GDM1 (cell line): Measurements from ENCODE around the gene RAB8B.

Experiments used
- DNase-seq: peaks from one replicate; lab custom pipeline; 2025; lab: John Stamatoyannopoulos, UW

Gene RAB8B

GRCh38 chr15:63188926-63189871, at the start of gene RAB8B:
Gene RAB8B (plus strand): TSS chr15:63189606. CDS start chr15:63189625, 19 bp downstream.
- peak; percentile 91 for DNase-seq

DNA sequence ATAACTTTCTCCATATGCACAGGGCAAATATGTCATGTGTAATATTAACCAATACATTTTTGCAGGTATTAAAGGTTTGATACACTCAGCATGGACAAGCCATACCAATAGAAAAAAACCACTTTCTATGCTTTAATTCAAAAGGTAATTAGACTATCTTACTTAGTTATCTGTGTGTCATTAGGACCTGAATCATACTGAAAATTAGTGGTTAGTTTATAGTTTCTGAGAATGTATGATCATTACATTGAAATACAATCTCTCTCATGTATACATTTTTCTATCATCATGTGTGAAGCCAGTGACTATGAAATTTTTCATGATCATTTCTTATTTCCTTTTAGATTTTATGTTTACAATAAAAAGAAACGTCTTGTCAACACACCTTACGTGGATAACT, 48.5 kb upstream of the RAB8B start:
- no peak for DNase-seq

GRCh38 chr15:63145426-63145825, 44.0 kb upstream of the RAB8B start:
- no peak for DNase-seq

DNA sequence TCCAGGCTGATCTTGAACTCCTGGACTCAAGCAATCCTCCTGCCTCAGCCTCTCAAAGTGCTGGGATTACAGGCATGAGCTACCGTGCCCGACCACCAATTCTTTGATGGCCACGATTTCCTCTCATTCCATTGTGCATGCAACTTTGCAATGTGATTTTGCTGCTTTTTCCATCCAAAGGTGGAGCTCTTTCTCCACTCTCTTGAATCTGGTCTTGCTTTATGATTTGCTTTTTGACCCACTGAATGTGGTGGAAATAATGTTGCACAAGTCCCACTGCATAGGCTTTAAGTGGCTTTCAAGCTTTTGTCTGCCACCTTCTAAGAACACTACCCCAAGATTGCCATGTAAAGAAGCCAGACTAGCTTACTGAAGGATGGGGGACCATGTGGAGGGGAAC, 42.7 kb upstream of the RAB8B start:
- no peak for DNase-seq

GRCh38 chr15:63151665-63152064, 37.7 kb upstream of the RAB8B start:
- DNase-seq: no peak

GRCh38 chr15:63155486-63155885, 33.9 kb upstream of the RAB8B start:
- DNase-seq: no peak

DNA sequence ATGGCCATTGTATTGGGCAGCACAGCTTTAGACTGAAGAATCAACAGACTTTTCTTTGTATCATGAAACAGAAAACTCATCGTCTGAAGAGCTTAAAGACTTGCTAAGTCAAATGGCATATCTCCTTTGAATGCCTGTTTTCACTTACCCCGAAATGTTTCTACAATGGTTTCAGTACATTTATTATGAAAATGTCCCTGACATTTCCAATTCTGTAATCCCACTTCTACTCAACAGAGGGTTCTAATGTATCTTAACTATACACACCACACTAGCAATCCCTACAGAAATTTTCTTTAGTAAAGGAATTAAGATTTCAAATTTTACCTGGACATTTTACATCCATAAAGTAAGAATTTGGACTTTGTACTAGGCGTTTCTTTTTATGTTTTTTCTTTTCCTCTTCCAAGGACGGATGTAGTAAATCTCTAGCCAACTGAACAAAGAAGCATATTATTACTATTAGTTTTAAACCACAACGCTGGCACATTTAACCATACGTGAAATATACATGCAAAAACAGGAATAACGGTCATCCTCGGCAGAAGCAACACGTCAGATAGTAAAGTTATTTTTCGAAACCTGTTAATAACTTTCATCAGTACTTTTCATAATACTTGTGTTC, 33.2 kb upstream of the RAB8B start:
- no peak for DNase-seq

DNA sequence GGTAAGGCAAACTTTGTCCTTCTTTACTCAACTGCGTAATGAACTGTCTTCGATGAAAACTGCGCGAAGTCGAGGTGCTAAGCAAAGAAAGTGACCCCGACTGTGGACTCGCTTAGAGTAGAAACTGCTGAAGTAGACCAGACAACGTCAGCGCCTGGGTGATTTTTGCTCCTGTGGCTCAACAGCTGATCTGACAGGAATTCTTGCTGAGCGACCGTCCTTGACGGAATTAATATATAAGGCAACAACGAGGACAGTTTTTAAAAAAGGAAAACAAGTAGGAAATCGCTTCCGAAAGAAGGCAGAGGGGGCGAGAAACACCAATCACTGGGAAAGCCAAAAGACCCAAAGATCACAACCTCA, 32.7 kb upstream of the RAB8B start:
- DNase-seq: no peak

DNA sequence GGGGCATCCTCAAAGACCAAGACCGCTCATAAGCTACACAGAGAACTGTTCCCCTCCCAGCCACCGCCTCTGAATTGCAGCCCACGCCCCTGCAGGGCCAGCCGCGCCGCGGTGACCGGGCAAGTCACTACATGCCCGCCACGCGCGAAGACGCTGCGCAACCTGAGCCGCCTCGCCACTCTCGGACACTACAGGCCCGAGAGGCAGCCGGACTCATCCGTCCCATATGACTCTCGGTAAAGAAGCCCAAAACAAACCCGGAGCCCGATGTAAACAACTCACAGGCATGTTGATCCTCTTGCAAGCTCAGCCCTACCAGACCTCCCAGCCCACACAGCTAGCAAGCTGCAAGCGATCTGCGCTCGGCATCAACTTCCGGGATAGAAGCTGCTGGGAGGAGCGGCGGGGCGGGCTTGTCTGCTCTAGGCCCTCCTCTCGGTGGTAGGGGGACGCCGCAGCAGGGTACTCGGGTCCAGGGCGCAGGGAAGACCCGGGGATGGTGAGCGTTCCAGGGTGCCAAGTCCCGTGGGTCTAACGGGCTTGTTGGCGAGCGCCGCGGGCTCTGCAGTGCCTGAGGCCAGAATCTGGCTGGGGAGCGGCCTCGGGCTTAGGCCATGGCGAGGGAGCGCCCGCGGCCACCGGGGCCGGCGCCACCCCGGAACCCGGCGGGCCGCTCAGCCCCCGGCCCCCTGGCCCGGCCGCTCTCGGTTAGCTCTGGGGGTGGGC, 32.1 kb upstream of the RAB8B start, which contains the start of gene RPS27L:
Gene RPS27L (minus strand): TSS at position 360 of the 726 bp plus-strand sequence. CDS start 72 bp downstream, at position 288.
- peak; percentile 93 for DNase-seq

GRCh38 chr15:63157891-63158431, 31.4 kb upstream of the RAB8B start:
- DNase-seq: no peak

GRCh38 chr15:63160638-63161037, 28.8 kb upstream of the RAB8B start:
- DNase-seq: no peak

GRCh38 chr15:63163217-63163616, 26.2 kb upstream of the RAB8B start:
- no peak for DNase-seq

GRCh38 chr15:63165166-63165859, 24.1 kb upstream of the RAB8B start:
- no peak for DNase-seq

DNA sequence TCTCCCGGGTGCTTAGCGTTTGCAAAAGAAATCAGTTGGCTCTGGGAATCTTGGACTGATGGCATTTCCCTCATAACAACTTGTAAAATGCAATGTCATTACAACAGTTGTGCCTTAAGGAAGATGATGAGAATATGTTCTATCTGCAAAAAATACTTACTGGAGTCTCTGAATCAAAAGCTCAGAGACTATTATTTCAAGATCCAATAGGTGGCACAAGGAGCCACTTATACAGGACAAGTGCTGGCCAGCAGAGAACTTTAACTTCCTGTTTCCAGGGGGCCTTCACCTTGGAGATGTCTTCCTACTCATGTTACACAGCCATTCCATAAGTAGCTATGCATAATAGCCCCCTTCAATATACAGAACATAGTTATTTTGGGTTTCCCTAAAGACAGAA, 23.2 kb upstream of the RAB8B start:
- DNase-seq: no peak

DNA sequence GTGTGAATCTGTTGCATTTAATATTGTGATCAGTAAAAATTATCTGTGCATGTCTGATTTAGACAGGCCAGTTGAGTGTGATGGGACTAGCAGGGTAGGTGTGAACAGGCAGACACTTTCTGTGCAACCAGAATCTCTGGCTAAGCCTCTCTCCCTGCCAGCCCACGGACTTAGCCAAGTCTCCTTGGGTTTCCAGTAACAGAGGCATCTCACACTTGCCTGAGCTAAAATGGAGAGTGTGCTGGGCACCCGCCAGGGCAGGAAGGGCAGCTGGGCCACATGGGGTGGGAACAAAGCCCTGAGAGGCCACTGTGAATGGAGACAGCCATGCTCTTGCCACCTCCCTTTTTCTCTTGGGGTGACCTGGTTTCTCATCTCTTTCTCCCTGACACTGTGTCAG, 19.6 kb upstream of the RAB8B start:
- DNase-seq: no peak

DNA sequence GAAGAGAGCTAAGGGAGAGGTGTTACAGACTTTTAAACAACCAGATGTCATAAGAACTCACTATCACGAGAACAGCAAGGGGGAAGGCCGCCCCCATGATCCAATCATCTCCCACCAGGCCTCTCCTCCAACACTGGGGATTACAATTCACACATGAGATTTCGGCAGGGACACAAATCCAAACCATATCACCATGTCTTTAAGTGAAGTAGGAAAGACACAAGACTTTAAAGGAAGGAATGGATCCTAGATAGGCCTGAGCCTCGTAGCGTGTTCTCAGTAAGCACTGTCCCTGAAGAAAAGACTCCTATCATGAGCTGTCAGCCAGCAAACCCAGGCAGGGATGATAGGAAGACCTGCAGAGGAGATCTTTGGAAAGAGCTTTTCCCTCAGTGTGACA, 17.0 kb upstream of the RAB8B start:
- DNase-seq: no peak

- DNase-seq: no peak
Observed at GRCh38 chr15:63172851-63173451, 16.5 kb upstream of the RAB8B start.

GRCh38 chr15:63176302-63176701, 13.1 kb upstream of the RAB8B start:
- no peak for DNase-seq

GRCh38 chr15:63178034-63178433, 11.4 kb upstream of the RAB8B start:
- DNase-seq: no peak

- no peak for DNase-seq
Observed at GRCh38 chr15:63180746-63181145, 8.7 kb upstream of the RAB8B start.

- DNase-seq: no peak
Observed at GRCh38 chr15:63181648-63182047, 7.8 kb upstream of the RAB8B start.
